GM19351 (cell line): ENCODE data around the gene SLC1A7.

Experiments
- ATAC-seq: cut with Tn5 transposase; IDR thresholded peaks from one replicate; pipeline ENCODE4 v1.9.1; 2021; ENCODE audit warnings: mild to moderate bottlenecking, moderate library complexity; ENCODE audit not compliant: unreplicated experiment

SLC1A7 gene

DNA sequence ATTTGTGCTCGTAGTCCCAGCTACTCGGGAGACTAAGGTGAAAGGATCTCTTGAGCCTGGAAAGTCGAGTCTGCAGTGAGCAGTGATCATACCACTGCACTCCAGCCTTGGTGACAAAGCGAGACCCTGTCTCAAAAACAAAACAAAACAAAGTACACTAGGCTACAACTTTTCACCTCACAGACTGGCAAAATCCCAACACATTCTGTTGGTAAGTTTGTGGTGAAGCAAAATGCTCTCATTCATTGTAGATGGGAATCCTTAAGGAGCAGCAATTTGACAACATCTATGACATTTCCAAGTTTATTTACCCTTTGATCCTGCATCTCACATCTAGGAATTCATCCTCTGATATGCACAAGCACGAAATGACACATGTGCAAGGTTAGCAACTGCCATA lies 20.2 kb upstream of the SLC1A7 start:
- ATAC-seq: no peak

DNA sequence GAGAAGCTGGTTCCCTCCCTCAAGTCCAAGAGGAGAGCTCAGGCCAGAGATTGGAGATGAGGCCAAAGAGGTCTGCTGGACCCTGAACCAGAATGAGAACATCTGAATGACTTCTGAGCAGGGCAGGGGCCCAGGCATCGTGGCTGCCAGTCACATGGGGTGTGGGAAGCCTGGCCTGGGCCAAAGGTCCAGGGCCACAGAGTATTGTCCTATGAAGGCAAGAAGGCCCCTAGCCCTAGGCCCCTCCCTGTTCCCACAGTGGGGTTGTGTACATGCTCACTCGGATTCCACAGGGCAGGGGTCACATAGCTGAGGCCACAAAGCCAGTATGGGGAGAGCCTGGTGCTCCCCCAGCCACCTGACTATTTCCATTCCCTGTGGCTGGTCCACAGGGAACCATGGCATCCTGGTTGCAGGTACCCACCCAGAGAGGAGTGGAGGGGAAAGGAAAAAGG lies 18.5 kb upstream of the SLC1A7 start:
- ATAC-seq: no peak

DNA sequence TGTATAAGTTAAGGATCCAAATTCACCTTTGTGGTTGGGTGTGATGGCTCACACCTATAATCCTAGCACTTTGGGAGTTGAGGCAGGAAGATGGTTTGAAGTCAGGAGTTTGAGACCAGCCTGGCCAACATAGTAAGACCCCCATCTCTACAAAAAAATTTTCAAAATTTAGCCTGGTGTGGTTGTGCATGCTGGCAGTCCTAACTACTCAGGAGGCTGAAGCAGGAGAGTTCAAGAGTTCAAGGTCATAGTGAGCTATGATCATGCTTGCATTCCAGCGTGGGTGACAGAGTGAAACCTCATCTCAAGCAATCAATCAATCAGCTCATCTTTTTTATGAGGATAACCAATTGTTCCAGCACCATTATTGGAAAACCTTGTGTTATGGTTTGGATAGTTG lies 16.5 kb upstream of the SLC1A7 start:
- ATAC-seq: no peak

DNA sequence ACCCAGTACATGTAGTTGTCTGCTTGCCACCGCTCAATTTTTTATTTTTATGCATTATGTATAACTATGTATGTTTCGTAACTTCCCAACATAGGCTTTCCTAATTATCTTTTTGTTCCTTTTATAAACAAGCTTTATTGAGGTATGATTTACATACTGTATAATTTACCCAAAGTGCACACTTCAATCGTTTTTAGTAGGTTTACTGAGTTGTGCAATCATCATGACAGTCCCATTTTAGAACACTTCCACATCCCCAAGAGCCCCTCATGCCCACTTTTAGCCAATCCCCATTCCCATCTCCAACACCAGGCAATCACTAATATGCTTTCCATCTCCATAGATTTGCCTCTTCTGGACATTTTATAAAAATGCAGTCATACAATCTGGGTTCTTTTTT lies 14.3 kb upstream of the SLC1A7 start:
- no peak for ATAC-seq

DNA sequence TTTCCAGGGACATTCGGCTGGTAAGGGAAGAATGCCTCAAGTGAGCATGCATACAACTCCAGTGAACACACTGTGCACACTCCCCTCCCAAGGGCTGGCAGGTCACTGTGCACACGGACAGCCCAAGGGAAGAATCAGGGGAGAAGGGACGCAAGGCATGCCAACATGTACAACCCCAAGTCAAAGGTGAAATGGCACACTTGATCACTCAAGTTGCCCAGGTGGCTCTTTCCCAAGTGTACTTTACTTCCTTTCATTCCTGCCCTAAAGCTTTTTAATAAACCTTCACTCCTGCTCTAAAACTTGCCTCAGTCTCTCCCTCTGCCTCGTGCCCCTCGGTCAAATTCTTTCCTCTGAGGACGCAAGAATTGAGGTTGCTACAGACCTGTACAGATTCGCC lies 13.5 kb upstream of the SLC1A7 start:
- ATAC-seq: no peak

DNA sequence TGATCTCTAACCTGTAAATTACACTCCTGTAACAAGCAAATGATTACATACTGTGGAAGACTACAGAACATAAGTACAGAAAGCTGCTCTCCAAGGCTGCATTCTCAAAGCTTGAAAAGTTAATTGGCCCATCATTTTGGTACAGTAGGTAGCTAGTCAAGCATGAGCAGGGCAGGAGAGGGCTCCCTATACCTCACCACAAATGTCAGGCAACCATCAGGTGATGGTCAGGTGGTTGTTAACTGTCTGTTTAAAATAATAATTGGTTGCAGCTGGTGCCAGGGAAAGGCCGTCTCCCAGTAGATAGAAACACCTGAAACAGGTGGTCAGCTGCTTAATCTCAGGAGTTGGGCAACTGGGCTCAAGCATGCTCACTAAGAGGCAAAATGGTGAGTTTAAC lies 13.1 kb upstream of the SLC1A7 start:
- ATAC-seq: no peak

DNA sequence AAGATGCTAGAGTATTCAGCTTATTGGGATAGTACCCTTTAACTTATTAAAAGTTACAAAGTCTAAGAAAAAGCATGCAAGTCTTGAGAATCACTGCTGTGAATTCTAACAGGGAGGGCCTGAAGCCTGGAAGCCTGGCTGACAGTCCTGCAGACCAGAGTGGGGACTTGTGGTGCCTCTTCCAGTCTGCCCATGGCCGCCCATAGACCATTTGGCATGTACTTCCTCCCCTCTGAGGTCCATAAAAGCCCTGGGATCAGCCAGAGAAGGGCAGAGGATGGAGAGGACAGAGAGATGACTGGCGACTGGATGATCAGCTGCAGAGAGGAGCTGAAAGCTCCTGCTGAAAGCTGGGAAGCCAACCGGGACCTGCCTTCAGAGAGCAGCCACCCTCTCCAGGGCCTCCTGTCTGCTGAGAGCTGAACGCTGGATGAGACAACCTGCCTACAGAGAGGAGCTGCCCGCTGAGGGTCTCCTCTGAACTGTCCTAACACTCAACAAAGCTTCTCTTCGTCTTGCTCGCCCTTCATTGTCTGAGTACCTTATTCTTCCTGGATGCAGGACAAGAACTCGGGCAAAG lies 12.5 kb upstream of the SLC1A7 start:
- no peak for ATAC-seq

DNA sequence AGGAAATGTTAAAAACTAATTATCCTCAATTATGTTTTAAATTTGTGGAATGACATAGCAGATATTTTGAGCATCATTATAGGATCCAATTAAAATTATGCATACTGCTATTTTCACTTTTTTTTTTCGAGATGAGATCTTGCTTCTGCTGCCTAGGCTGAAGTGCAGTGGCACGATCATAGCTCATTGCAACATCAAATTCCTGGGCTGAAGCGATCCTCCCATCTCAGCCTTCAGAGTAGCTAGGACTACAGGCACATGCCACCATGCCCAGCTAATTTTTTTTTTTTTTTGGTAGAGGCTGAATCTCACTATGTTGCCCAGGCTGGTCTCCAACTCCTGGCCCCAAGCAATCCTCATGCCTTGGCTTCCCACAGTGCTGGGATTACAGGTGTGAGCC lies 11.3 kb upstream of the SLC1A7 start:
- ATAC-seq: no peak

DNA sequence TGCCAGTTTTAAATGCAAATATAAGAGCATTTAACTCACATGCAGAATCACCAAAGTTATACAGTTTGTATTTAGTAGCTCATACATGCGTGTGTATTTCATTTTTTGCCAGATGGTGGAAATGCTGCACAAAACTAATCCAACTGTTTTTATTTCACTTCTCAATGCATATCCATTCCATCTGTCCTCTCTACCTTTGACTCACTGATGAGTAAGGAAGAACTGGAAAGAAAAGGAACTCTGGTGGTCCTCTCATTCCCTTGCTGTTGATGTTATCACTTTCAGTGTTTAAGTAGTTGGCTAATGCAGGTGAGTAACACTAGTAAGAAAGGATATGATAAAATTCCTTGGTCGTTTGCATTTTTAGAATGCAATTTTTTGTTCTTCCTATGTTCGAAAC lies 5.7 kb upstream of the SLC1A7 start:
- ATAC-seq: no peak

DNA sequence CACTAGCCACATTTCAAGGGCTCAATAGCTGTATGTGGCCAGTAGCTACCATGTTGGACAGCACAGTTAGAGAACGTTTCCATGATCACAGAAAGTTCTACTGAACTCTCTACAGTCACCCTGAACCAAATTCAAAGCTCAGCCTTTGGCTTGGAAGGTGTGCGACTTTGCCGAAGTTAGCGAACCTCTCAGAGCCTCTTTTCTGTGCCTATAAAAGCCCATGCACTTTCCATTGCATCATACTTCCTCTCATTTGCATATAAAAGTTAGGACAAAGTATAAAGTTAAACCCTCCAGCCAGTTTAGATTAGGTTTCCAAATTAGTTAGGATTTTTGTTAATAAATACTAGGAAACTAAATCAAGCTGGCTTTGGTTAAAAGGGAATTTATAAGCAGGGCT lies 4.7 kb upstream of the SLC1A7 start:
- ATAC-seq: no peak

DNA sequence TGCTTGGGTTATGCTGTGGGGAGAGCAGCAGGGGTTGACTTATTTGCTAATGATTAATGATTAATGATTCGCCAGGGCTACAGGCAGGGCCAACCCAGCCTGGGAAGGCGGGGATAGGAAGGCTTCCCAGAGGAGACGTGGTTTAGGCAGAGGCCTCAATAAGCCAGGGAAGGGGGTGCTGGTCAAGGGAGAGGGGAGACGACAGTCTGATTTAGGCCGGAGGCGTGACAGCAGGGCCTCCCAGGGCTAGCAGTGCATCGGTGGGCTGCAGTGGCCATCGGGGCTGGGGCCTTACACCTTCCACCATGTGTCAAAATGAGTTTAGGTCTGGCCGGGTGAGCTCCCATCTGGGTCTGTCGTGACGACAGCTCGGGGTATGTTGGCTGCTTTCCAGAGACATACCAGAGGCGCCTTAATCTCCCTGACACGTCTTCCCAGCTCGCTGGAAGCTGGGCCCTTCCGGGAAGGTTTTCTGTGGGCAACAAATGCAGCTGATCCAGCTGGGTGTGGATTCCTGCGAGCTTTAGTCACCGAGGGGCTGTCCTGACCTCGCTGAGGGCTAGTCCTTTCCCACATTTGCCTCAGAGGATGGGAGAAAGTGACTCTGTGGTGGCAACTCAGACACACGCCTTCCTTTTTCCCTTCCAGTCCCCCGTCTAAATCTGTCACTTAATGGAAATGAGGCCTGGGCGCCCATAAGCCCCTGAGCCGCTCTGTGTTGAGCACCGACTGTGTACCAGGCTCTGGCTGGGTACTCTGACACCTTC lies 3.7 kb upstream of the SLC1A7 start:
- ATAC-seq: no peak

DNA sequence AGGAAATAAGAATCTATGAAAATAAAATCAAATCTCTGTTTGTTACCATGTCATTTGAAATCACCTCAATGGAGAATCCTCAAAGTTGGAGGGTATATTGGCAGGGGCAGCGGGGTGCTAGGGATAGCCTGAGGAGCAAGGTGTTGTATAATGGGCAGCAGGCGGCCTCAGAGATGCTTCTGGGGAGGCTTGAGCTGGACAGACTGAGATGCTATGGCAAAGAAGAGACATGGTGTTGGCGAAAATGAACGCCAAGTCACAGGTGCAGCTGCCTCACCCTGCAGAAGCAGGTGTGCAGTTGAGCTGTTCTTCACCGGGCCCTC lies 3.1 kb upstream of the SLC1A7 start:
- ATAC-seq: no peak

DNA sequence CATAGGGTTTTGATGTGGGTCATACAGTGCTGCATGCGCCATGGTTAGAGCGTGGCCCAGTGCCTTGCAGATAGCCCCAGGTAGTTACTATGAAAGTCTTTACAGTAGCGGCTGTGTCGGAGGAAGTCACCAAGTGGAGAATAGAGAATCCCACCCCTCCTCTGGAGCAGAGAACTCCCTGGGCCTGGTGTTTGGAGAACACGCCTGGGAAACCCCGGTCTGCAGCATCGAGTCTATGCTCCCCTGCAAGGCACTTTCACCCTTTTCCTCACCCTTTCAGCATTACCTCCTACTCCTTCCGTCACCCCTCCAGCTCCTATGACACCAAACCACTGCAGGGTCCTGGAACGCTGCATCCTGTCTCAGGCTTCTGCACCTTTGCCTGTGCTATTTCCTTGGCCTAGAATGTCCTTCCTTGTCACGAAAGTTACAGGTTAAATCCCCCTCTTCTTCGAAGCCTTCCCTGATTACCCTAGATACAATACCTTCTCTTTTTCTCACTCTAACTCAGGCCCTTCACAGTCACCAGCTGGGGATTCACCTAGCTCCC lies 2.7 kb upstream of the SLC1A7 start:
- ATAC-seq: no peak

DNA sequence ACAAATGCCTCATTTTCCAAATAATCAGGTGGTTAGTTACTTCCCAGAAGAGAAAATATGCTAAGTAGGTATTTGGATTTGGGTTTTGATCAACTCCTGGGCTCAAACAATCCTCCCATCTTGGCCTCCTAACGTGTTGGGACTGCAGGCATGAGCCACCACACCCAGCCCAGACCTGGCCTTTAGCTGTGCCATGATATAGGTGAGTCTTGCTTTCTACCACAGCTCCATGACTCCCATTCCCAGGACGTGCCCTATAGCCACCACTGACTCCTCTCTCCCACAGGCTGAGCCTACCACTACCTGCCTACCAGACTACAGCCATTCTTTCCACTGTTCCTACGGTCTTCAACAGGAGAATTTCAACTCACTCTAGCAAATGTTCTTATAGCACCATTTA lies 1.8 kb upstream of the SLC1A7 start:
- no peak for ATAC-seq

DNA sequence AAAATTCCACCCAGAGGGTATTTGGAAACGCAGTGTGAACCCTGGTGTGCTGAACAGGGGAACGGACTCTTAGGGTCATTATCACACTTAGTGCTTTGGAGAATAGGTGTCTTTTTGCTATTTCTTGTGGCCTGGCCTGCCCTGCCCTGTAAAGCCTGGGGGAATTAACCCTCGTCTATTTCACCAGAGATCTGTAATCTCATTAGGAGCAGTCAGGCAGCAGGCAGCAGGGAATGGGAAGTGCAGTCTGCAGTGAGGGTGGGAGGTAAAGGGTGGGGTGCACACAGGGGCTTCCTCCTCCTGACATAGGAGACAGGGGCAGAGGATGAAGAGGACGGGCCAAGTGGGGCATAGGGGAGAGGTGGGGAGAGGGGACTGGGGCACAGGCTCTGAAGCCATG lies 1.1 kb upstream of the SLC1A7 start:
- no peak for ATAC-seq

DNA sequence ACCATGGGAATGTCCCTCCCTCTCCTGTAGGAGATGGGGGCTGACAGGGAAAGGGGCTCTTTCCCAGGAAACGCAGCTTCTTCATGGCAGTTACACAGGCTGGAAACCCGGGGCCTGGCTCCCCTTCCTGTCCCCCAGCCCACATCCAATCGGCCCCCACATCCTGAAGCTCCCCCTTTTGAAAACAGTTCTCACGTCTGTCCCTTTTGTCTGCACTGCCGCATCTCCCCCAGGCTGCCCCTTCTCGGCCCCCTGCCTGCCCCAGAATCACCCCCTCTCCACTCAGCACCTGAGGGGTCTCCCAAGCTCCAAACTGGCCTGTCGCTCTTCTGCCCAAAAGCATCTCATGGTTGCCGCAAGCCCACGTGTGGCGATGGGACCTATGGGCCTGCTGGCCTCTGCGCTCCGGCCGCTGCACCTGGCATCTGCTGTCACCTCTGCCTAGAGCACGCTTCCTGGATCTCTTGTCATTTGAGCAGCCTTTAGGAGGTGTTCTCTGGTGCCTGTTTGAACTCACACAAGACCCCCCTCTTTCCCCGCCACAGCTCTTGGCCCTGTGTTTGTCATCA lies 867 bp downstream of the SLC1A7 start:
- no peak for ATAC-seq

DNA sequence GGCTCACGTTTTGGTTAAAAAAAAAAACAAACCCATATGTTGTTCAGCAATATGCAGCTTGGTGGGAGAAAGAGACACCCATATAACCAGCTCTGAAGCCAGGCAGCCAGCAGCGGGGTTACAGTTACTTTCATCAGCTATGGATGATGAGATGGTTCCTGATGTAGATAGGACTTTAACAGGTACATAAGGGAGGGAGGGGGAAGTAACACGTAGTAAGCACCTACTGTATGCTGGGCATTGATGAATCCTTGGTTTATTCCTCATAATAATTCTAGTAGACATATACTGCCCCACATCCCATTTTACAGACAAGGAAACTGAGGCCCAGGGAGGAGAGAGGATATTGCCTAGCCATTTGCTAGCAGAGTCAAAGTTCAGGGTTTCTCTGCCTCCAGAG lies 2.0 kb downstream of the SLC1A7 start:
- ATAC-seq: no peak

DNA sequence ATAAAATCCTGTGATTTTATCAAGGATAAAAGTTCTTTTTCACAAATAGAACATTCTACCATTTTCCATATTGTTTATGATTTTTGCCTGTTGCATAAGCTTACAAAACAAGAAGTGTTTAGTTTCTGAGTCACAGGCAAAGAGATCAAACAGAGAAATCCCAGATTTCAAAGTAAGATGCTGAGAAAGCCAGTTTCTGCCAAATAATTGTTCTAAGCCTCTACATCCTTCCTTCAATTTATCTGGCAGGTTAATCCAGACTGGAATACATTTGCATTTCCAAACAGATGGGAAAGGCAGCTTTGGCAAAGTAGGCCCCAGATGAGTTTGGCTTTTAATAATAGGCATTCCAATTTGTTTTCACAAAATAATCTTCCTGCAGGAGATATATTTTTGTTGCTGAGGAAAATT lies 2.5 kb downstream of the SLC1A7 start:
- no peak for ATAC-seq

DNA sequence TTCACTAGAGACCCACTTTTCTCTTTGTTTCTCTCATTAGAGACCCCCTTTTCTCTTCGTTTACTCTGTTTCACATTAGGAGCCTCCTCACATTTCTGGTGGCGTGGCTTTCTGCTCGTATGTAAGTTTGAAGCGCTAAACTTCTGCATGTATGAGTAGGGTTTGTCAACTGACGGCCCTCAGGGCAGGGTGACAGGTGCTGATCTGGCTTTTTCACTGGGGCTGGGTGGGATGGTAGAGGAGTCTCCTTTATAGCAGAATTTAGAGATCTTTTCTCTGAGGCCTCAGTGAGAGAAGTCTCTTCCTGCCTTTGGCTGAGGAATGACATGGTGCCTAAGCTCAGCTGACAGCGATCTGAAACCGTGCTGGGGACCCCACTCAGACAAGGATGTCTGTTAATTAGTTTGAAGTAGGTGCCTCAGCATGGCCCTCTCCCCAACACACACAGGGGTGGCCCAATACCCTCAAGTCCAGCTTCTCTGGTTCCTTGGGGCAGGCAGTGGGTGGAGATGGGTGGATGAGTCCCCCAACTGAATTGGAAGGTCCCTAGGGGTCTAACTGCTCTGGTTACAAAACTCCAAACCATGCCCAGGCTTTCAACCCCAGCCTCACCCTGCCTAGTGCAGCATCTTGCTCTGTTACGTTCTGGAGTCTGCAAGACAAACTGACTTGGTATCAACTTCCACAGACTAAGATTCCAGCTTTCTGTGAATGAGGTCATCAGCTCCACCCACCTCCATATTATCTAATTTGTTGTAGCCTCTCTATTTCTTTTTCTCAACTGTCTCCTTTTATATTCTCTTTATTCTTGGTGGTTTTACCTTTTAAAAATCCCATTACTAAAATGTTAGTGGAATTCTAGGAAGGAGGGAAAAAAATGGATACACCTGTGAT lies 3.2 kb downstream of the SLC1A7 start:
- no peak for ATAC-seq

DNA sequence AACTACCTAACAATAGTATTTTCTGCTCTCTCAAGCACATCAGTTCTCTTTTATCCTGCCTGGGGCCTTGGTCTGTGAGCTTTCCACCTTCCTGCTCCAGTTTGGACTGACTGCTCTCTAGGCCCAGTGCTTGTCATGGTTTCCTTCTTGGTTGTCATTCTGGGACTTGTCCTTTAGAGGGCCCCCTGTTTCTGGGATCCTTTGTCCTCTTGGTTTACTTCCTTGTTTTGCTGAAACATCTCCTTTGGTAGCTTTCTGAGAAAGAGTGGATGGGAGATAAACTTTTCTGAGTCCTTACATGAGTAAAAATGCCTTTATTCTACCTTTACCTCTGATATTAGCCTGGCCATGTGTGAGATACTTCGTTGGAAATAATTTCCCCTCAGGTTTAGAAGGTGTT lies 4.7 kb downstream of the SLC1A7 start:
- ATAC-seq: no peak

DNA sequence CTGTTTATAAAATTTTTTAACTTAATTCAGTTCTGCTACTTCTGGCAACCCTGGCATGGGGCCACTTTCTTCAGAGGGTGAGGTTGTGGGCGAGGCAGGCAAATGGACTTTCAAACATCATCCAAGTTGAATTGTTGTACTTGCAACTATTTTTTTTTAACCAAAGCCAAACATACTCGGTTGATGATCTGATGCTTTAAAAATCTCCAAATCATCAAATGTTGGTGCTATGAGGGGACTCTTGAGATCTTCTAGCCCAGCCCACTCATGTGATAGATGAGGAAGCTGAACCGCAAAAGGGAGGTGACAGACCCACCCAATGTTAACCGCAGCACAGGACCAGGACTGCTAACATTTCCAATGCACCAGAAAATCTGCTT lies 6.7 kb downstream of the SLC1A7 start:
- ATAC-seq: no peak
